ENCODE measurements around the gene KCNJ8.

DNA sequence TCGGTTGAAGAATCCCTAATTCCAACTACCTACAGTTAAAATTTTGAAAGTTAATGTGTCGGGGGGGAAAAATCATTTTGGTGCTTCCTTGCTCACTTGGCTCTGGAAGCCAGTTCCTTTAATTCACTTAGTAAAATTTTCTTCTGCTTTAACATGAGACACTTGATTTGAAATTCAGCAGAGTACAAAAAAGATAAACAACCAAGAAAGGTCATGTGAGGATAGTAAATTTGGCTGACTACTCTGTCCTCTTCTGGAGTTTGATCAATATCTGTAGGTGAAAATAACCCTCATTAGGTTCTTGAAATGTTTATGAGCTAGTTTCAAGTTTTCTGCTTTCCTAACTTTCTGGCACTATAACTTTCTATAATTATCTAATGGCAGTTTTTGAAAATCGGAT, 43.4 kb downstream of the KCNJ8 start:
- TF ChIP-seq, protein P1, sequence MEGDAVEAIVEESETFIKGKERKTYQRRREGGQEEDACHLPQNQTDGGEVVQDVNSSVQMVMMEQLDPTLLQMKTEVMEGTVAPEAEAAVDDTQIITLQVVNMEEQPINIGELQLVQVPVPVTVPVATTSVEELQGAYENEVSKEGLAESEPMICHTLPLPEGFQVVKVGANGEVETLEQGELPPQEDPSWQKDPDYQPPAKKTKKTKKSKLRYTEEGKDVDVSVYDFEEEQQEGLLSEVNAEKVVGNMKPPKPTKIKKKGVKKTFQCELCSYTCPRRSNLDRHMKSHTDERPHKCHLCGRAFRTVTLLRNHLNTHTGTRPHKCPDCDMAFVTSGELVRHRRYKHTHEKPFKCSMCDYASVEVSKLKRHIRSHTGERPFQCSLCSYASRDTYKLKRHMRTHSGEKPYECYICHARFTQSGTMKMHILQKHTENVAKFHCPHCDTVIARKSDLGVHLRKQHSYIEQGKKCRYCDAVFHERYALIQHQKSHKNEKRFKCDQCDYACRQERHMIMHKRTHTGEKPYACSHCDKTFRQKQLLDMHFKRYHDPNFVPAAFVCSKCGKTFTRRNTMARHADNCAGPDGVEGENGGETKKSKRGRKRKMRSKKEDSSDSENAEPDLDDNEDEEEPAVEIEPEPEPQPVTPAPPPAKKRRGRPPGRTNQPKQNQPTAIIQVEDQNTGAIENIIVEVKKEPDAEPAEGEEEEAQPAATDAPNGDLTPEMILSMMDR (IDR thresholded peaks at IDR 0.05; ENCODE audit: control extremely low read depth in 1 of 3, insufficient read depth in 1 of 3, low read depth in 1 of 3, low read length in 3 of 3) = no peak
- TF ChIP-seq JUN (IDR thresholded peaks at IDR 0.05; ENCODE audit: low read depth, low read length) (no peak), TAF1 (IDR thresholded peaks at IDR 0.05; ENCODE audit: low read depth, low read length) (no peak), CREB1 (IDR thresholded peaks at IDR 0.05) (no peak), SIN3A (conservative IDR thresholded peaks at IDR 0.05 in 1 of 2, IDR thresholded peaks at IDR 0.05 in 1 of 2; ENCODE audit: low read depth in 1 of 2, low read length in 2 of 2) (no peak), RAD21 (IDR thresholded peaks at IDR 0.05 in 1 of 2, conservative IDR thresholded peaks at IDR 0.05 in 1 of 2; ENCODE audit: low read depth in 2 of 2, low read length in 2 of 2) (no peak), TBP (IDR thresholded peaks at IDR 0.05; ENCODE audit: low read depth, low read length) (no peak), POLR2AphosphoS5 (IDR thresholded peaks at IDR 0.05; ENCODE audit: low read depth, low read length) (no peak), CHD1 (IDR thresholded peaks at IDR 0.05; ENCODE audit: low read depth, low read length) (no peak), SP1 (IDR thresholded peaks at IDR 0.05; ENCODE audit: low read depth, low read length) (no peak), POLR2A (IDR thresholded peaks at IDR 0.05; ENCODE audit: control extremely low read depth in 1 of 2, low read depth in 2 of 2, low read length in 2 of 2) (no peak)
- TF ChIP-seq, protein P2, sequence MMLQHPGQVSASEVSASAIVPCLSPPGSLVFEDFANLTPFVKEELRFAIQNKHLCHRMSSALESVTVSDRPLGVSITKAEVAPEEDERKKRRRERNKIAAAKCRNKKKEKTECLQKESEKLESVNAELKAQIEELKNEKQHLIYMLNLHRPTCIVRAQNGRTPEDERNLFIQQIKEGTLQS (IDR thresholded peaks at IDR 0.05; ENCODE audit: insufficient read depth, low read depth, low read length) = no peak
